Neural cell (in vitro differentiated cells): ENCODE measurements around the gene WDR7.

ENCODE experiments used
- CTCF ChIP-seq: fragments of 450-650 bp; IDR thresholded peaks from 2 replicates; pipeline ENCODE4 v1.5.1; 2014; ENCODE audit warnings: antibody characterized with exemption, mild to moderate bottlenecking, moderate library complexity; ENCODE audit not compliant: poor library complexity, severe bottlenecking
- RAD21 ChIP-seq: fragments of 450-650 bp; conservative IDR thresholded peaks from 2 replicates; pipeline ENCODE4 v1.6.1; 2014; ENCODE audit warnings: antibody characterized with exemption, mild to moderate bottlenecking, moderate library complexity
- REST ChIP-seq: IDR thresholded peaks from 2 replicates; pipeline ENCODE4 v1.6.1; 2012; ENCODE audit warnings: borderline replicate concordance

GRCh38 chr18:56638232-56639103 is 12.7 kb upstream of the WDR7 start, which contains the start of gene TXNL1:
- TF ChIP-seq CTCF (no peak), REST (peak; percentile 88), RAD21 (no peak)
